DOHH2 (cell line): ENCODE data around the gene EFHD2.

Experiments
- H3F3A ChIP-seq: fragments of 200-600 bp; sonication (generic), shearing (Covaris generic); 2 replicates; pipeline ENCODE4 v1.6.0; 2016; ENCODE audit warnings: antibody characterized with exemption, mild to moderate bottlenecking; ENCODE audit not compliant: control insufficient read depth, insufficient read depth
- H3K27ac ChIP-seq: fragments of 200-600 bp; sonication (generic); 2 replicates; pipeline ENCODE4 v1.5.1; 2014; ENCODE audit warnings: low read depth, mild to moderate bottlenecking, low read length, moderate library complexity
- H3K27me3 ChIP-seq: fragments of 200-600 bp; sonication (generic); 2 replicates; pipeline ENCODE4 v1.6.1; 2014; ENCODE audit warnings: mild to moderate bottlenecking, low read length, mixed read lengths; ENCODE audit not compliant: control insufficient read depth
- H3K36me3 ChIP-seq: fragments of 200-600 bp; sonication (generic); 2 replicates; pipeline ENCODE4 v1.6.1; 2014; ENCODE audit warnings: mild to moderate bottlenecking, low read length, moderate library complexity, mixed read lengths; ENCODE audit not compliant: control insufficient read depth
- H3K4me1 ChIP-seq: fragments of 200-600 bp; sonication (generic); 2 replicates; pipeline ENCODE4 v1.6.1; 2014; ENCODE audit warnings: mild to moderate bottlenecking, low read length, mixed read lengths; ENCODE audit not compliant: control insufficient read depth
- H3K4me2 ChIP-seq: fragments of 200-600 bp; sonication (generic); 2 replicates; pipeline ENCODE4 v1.6.0; 2014; ENCODE audit warnings: mild to moderate bottlenecking, low read length, moderate library complexity
- H3K4me3 ChIP-seq: fragments of 200-600 bp; sonication (generic); 2 replicates; pipeline ENCODE4 v1.5.1; 2014; ENCODE audit warnings: mild to moderate bottlenecking, low read length, mixed read lengths
- H3K79me2 ChIP-seq: fragments of 200-600 bp; sonication (generic); 2 replicates; pipeline ENCODE4 v1.6.1; 2014; ENCODE audit warnings: mild to moderate bottlenecking, low read length, mixed read lengths; ENCODE audit not compliant: control insufficient read depth
- H3K9me2 ChIP-seq: fragments of 200-600 bp; sonication (generic); replicated peaks from 2 replicates; pipeline ENCODE4 v1.6.1; 2014; ENCODE audit warnings: mild to moderate bottlenecking, low read length, mixed read lengths; ENCODE audit not compliant: control insufficient read depth
- H3K9me3 ChIP-seq: fragments of 200-600 bp; sonication (generic); 2 replicates; pipeline ENCODE4 v1.6.1; 2014; ENCODE audit warnings: antibody characterized with exemption, low read length, mixed read lengths; ENCODE audit not compliant: control insufficient read depth, insufficient read depth
- H4K20me1 ChIP-seq: fragments of 200-600 bp; sonication (generic); 2 replicates; pipeline ENCODE4 v1.6.0; 2014; ENCODE audit warnings: low read depth, mild to moderate bottlenecking, antibody characterized with exemption, low read length, moderate library complexity; ENCODE audit not compliant: control insufficient read depth, insufficient read depth
- CTCF ChIP-seq: fragments of 200-600 bp; sonication (generic); IDR thresholded peaks from one replicate; pipeline ENCODE4 v1.5.1; 2014; ENCODE audit warnings: antibody characterized with exemption, mild to moderate bottlenecking, low read depth, low read length; ENCODE audit not compliant: poor library complexity, severe bottlenecking
- EZH2phosphoT487 ChIP-seq: fragments of 200-600 bp; sonication (generic); IDR thresholded peaks from 2 replicates; pipeline ENCODE4 v1.6.1; 2017; ENCODE audit warnings: borderline replicate concordance, mild to moderate bottlenecking, antibody characterized with exemption, low read length, moderate library complexity, mixed read lengths

Gene EFHD2

DNA sequence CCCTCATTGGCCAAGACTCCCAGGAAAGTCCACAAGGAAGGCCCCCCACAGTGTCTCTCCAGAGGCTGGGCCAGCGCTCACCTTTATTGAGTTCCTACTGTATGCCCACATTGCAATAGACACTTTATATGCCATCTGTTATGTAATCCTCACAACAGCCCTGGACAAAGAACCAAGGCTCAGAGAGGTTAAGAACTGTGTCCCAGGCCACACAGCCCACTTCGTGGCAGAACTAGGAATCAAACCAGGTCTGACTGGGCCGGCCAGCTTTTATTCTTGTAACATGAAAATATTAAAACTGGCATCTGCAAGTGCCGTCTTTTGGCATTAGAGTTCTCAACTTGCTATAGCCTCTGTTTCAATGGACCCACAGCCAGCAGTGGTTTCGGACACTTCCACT is 33.1 kb downstream of the EFHD2 start:
- no peaks in the 10 kb centered on the region for H3K9me2 ChIP-seq
- no peak overlapping the region for H3K4me2 ChIP-seq
- H3F3A ChIP-seq, result no peaks in the 10 kb centered on the region
- TF ChIP-seq CTCF (no peak), EZH2phosphoT487 (no peak)
- H4K20me1 ChIP-seq, result no peaks in the 10 kb centered on the region
- no peaks in the 10 kb centered on the region for H3K4me1 ChIP-seq
- H3K9me3 ChIP-seq, result no peaks in the 10 kb centered on the region
- no peaks in the 10 kb centered on the region for H3K79me2 ChIP-seq
- peaks cover 3% of the 10 kb centered on the region; the same call in 1 of the 2 replicates for H3K27me3 ChIP-seq
- no peak overlapping the region for H3K4me3 ChIP-seq
- no peaks in the 10 kb centered on the region for H3K36me3 ChIP-seq
- H3K27ac ChIP-seq, result no peak overlapping the region

DNA sequence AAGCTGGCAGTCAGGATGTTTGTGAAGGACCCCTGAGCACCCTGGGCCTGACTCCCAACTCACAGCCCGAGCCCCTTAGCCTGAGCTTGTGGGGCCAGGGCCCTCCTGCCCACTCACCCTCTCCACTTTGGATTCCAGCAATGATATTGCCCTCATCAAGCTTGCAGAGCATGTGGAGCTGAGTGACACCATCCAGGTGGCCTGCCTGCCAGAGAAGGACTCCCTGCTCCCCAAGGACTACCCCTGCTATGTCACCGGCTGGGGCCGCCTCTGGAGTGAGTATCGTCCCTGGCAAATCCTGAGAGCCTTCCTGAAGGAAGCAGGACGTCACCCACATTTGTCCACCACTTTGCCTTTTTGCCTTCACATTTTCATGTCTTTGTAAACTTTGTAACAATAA is 33.6 kb downstream of the EFHD2 start:
- H3K4me1 ChIP-seq, result no peaks in the 10 kb centered on the region
- no peak overlapping the region for H3K4me3 ChIP-seq
- no peak for TF ChIP-seq CTCF
- TF ChIP-seq EZH2phosphoT487, result no peak
- no peaks in the 10 kb centered on the region for H4K20me1 ChIP-seq
- no peaks in the 10 kb centered on the region for H3F3A ChIP-seq
- H3K9me2 ChIP-seq, result no peaks in the 10 kb centered on the region
- no peaks in the 10 kb centered on the region for H3K79me2 ChIP-seq
- H3K36me3 ChIP-seq, result no peaks in the 10 kb centered on the region
- no peak overlapping the region for H3K4me2 ChIP-seq
- H3K27ac ChIP-seq, result no peak overlapping the region
- H3K9me3 ChIP-seq, result no peaks in the 10 kb centered on the region
- peaks cover 3% of the 10 kb centered on the region; the same call in 1 of the 2 replicates for H3K27me3 ChIP-seq

DNA sequence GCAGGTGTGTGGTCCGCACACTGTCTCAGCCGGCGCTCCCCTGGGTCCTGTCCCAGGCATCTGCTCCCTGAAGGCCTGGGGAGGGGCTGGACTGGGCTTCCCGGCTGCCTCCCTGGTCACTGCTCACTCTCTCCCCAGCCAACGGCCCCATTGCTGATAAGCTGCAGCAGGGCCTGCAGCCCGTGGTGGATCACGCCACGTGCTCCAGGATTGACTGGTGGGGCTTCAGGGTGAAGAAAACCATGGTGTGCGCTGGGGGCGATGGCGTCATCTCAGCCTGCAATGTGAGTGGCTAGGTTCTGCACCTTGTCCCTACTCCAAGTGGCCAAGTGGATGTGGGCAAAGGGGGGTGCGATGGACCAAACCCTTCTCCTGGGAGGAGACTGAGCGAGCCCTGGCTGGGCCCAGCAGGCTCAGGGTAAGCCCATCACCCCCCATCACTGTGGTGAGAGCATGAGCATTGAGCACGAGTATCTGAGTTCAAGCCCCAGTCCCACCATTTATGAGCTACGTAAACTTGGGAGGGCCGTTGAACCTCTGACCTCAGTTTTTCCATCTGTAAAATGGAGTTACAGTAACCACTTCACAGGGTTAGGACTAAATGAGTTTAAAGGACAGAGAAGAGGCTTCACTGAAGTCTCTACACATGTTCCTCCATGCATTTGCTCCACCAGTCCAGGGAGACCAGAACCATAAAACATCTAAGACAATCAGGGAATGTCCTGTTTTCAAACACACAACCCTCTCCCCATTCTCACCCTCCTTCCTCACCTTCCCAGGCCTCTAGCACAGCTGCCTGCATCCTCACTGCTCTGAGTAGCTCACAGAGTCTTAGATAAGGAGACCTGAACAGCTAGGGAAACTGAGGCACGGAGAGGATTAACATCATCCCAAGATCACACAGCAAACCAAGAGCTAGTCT is 35.0 kb downstream of the EFHD2 start:
- H3K4me3 ChIP-seq, result no peak overlapping the region
- no peaks in the 10 kb centered on the region for H3F3A ChIP-seq
- TF ChIP-seq CTCF, result no peak
- TF ChIP-seq EZH2phosphoT487, result no peak
- H3K4me2 ChIP-seq, result no peak overlapping the region
- no peak overlapping the region for H3K27ac ChIP-seq
- H3K36me3 ChIP-seq, result no peaks in the 10 kb centered on the region
- no peaks in the 10 kb centered on the region for H3K79me2 ChIP-seq
- H3K4me1 ChIP-seq, result no peaks in the 10 kb centered on the region
- no peaks in the 10 kb centered on the region for H3K9me3 ChIP-seq
- H4K20me1 ChIP-seq, result no peaks in the 10 kb centered on the region
- H3K27me3 ChIP-seq, result peaks cover 3% of the 10 kb centered on the region; the same call in 1 of the 2 replicates
- H3K9me2 ChIP-seq, result no peaks in the 10 kb centered on the region
